Loucy (cell line): ENCODE measurements around the gene HCN1.

ENCODE experiments used
- H2AFZ ChIP-seq: fragments of 200-600 bp; sonication (generic); 2 replicates; pipeline ENCODE4 v1.6.0; 2016; ENCODE audit warnings: antibody characterized with exemption, mild to moderate bottlenecking, low read length, moderate library complexity
- H3F3A ChIP-seq: fragments of 200-600 bp; 2 replicates; pipeline ENCODE4 v1.6.0; 2016; ENCODE audit warnings: antibody characterized with exemption, low read depth, mild to moderate bottlenecking
- H3K27me3 ChIP-seq: fragments of 200-600 bp; sonication (generic); 2 replicates; pipeline ENCODE4 v1.6.1; 2014; ENCODE audit warnings: low read length, mild to moderate bottlenecking; ENCODE audit not compliant: insufficient read depth, poor library complexity, severe bottlenecking
- H3K36me3 ChIP-seq: fragments of 200-600 bp; sonication (generic); 2 replicates; pipeline ENCODE4 v1.6.1; 2016; ENCODE audit warnings: low read length; ENCODE audit not compliant: insufficient read depth
- H3K4me1 ChIP-seq: fragments of 200-600 bp; sonication (generic); 2 replicates; pipeline ENCODE4 v1.5.1; 2014; ENCODE audit warnings: low read length, mild to moderate bottlenecking; ENCODE audit not compliant: insufficient read depth, poor library complexity, severe bottlenecking
- H3K4me2 ChIP-seq: fragments of 200-600 bp; sonication (generic); 2 replicates; pipeline ENCODE4 v1.6.0; 2014; ENCODE audit warnings: antibody characterized with exemption, low read length, low read depth, mild to moderate bottlenecking; ENCODE audit not compliant: poor library complexity, severe bottlenecking
- H3K4me3 ChIP-seq: fragments of 200-600 bp; sonication (generic); 2 replicates; pipeline ENCODE4 v1.5.1; 2014; ENCODE audit warnings: low read length, mild to moderate bottlenecking, mixed read lengths; ENCODE audit not compliant: poor library complexity, severe bottlenecking
- H3K79me2 ChIP-seq: fragments of 200-600 bp; sonication (generic); 2 replicates; pipeline ENCODE4 v1.6.1; 2014; ENCODE audit warnings: low read length; ENCODE audit not compliant: insufficient read depth
- H3K9ac ChIP-seq: fragments of 200-600 bp; sonication (generic); 2 replicates; pipeline ENCODE4 v1.6.0; 2014; ENCODE audit warnings: mild to moderate bottlenecking, low read depth, low read length, moderate library complexity; ENCODE audit not compliant: poor library complexity, severe bottlenecking
- H3K9me2 ChIP-seq: fragments of 200-600 bp; sonication (generic); replicated peaks from 2 replicates; pipeline ENCODE4 v1.6.1; 2016; ENCODE audit warnings: low read depth, low read length, mixed read lengths
- H3K9me3 ChIP-seq: fragments of 200-600 bp; sonication (generic); 2 replicates; pipeline ENCODE4 v1.6.1; 2014; ENCODE audit warnings: mild to moderate bottlenecking, antibody characterized with exemption, low read length, low read depth; ENCODE audit not compliant: insufficient read depth
- H4K20me1 ChIP-seq: fragments of 200-600 bp; sonication (generic); 2 replicates; pipeline ENCODE4 v1.6.0; 2014; ENCODE audit warnings: antibody characterized with exemption, low read length, mild to moderate bottlenecking; ENCODE audit not compliant: insufficient read depth, poor library complexity, severe bottlenecking
- EZH2phosphoT487 ChIP-seq: fragments of 200-600 bp; IDR thresholded peaks from 2 replicates; pipeline ENCODE4 v1.6.1; 2018; ENCODE audit warnings: antibody characterized with exemption, mild to moderate bottlenecking, moderate library complexity, borderline replicate concordance
- TF ChIP-seq, protein P1 (sequence below): fragments of 200-600 bp; sonication (generic); conservative IDR thresholded peaks from 2 replicates; pipeline ENCODE4 v1.5.1; 2014; ENCODE audit warnings: mild to moderate bottlenecking, antibody characterized with exemption, low read length

HCN1 gene

DNA sequence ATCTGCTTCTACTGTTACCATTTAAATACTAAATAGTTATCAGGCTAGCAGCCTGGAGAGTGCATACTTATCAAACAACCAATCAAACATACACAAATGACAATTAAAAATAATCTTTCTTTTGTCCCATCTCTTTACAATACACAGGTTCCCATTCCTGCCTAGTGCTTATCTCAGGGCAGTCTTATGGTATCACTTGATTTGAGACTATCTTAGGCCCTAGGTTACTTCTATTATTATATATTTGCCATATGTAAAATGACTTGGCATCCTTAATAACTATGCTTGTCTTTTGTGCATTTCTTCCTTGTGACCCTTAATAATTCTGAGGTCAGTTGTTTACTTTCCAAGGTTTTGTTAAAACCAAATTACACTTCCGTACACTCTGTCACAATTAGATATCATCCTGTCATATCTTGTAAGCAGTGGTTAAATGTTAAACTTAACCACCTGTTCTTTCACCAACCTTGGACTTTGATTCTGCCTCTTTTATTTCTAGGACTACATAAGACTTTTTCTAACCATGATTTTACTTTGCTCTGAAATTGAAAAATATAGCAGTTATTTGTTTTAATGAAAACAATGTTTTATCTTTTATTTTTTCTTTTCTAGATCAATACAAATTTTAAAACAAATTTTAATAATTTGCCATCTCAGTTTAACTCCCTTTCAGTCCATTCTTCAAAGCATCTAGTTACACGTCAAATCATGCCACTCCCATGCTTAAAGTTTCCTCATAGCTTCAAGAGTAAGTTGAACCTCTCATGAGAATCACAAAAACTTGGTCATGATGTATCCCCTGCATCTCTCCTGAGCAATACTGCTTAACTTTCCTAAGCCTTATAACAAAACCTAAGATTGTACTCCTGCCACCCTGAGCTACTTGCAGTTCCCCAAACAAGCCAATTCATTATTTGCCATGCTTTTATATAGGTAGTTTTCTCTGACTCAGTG is 281.3 kb downstream of the HCN1 start:
- Histone ChIP-seq H3K4me3 (no peak overlapping the region), H3K9me2 (no peaks in the 10 kb centered on the region), H3K79me2 (no peaks in the 10 kb centered on the region), H3K36me3 (no peaks in the 10 kb centered on the region), H3K27me3 (no peaks in the 10 kb centered on the region), H4K20me1 (no peaks in the 10 kb centered on the region), H3K9me3 (no peaks in the 10 kb centered on the region), H3K4me2 (no peak overlapping the region), H2AFZ (no peak overlapping the region), H3K4me1 (no peaks in the 10 kb centered on the region), H3F3A (no peaks in the 10 kb centered on the region), H3K9ac (no peak overlapping the region)
- no peak for TF ChIP-seq EZH2phosphoT487
- TF ChIP-seq, protein P1, sequence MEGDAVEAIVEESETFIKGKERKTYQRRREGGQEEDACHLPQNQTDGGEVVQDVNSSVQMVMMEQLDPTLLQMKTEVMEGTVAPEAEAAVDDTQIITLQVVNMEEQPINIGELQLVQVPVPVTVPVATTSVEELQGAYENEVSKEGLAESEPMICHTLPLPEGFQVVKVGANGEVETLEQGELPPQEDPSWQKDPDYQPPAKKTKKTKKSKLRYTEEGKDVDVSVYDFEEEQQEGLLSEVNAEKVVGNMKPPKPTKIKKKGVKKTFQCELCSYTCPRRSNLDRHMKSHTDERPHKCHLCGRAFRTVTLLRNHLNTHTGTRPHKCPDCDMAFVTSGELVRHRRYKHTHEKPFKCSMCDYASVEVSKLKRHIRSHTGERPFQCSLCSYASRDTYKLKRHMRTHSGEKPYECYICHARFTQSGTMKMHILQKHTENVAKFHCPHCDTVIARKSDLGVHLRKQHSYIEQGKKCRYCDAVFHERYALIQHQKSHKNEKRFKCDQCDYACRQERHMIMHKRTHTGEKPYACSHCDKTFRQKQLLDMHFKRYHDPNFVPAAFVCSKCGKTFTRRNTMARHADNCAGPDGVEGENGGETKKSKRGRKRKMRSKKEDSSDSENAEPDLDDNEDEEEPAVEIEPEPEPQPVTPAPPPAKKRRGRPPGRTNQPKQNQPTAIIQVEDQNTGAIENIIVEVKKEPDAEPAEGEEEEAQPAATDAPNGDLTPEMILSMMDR = no peak

DNA sequence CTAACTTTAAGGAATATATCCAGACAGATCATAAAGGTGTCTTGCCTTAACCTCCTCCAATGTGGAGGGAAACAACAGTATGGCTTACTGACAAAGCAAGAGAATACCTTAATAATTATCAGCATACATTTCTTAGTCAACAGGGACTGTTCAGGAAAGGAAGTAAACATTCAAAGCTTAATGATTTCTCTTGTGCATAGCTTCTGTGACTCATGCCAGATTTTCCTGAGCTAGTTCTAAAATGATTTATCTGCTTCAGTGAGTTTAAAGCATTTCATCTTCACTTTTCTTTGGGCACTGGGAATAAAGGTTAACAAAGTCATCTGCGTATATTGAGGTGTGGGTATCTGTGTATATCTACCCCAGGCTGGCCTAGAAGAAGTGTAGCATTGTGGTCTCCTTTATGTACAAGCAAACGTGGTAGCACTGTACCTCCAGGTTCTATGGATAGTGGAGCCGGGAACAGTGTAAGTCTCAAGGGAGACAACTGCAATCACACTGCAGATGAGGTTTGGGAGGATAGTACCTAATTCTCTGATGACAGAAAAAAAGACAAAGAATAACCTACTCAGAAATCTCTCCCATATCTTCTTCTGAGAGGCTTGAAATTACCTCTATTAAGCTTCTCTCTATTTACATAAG is 284.1 kb downstream of the HCN1 start:
- no peaks in the 10 kb centered on the region for H3K36me3 ChIP-seq
- no peaks in the 10 kb centered on the region for H3K79me2 ChIP-seq
- no peak for TF ChIP-seq EZH2phosphoT487
- TF ChIP-seq, protein P1 = no peak

DNA sequence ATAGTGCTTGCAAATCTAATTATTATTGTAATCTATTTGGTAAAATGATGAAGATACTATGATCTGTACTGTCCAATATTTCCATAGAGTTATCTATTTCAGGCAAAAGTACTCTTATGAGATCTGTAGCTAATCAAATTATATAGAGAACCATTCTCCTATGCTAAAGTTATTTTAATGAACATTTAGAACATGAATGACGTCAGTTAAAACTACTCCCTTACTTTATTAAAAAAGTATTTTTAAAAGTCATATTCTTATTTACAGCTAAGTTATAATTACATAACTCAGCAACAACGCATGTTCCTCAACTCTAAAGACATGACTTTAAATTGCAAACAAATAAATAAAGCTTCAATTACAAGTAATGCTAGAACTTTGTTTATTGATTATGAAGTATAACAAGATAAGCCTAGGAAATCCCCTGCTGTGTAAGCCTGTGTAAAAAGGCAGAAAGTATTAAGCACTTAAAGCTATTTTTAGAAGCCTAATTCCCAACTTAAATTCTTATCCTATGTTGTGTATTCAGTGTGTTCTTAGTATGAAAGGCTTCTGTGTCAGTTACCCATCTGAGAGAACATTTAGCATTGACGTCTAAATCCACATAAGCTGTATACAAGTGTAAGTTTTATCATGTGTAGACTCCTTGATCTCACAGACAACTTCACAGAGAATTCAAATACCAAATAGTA is 285.7 kb downstream of the HCN1 start:
- Histone ChIP-seq H3K9ac (no peak overlapping the region), H3K9me2 (no peaks in the 10 kb centered on the region), H3K36me3 (no peaks in the 10 kb centered on the region), H3K4me2 (no peak overlapping the region), H3F3A (no peaks in the 10 kb centered on the region), H3K79me2 (no peaks in the 10 kb centered on the region), H3K27me3 (no peaks in the 10 kb centered on the region), H3K4me1 (no peaks in the 10 kb centered on the region), H4K20me1 (no peaks in the 10 kb centered on the region), H2AFZ (no peak overlapping the region), H3K9me3 (no peaks in the 10 kb centered on the region), H3K4me3 (no peak overlapping the region)
- no peak for TF ChIP-seq EZH2phosphoT487
- TF ChIP-seq, protein P1 = no peak

More for the DNA sequence above, 284.1 kb downstream of the HCN1 start:
- no peak overlapping the region for H2AFZ ChIP-seq
- no peak overlapping the region for H3K9ac ChIP-seq
- no peaks in the 10 kb centered on the region for H3K9me3 ChIP-seq
- H4K20me1 ChIP-seq = no peaks in the 10 kb centered on the region
- H3K27me3 ChIP-seq = no peaks in the 10 kb centered on the region
- no peaks in the 10 kb centered on the region for H3F3A ChIP-seq
- H3K4me1 ChIP-seq = no peaks in the 10 kb centered on the region
- H3K4me3 ChIP-seq = no peak overlapping the region
- H3K9me2 ChIP-seq = no peaks in the 10 kb centered on the region
- no peak overlapping the region for H3K4me2 ChIP-seq
